Esophagus squamous epithelium (tissue), 4 donors: ENCODE results near the gene MID2.

Experiments used
- CTCF ChIP-seq, 6 experiments: fragments of 450-650 bp in 4 of 6; fragments of 200-600 bp in 2 of 6; sonication (generic) in 2 of 6; IDR thresholded peaks; one replicate each; pipeline ENCODE4 v1.5.1; 2016 to 2019; ENCODE audit warnings: antibody characterized with exemption in 6 of 6, mild to moderate bottlenecking in 4 of 6, moderate library complexity in 4 of 6
- POLR2A ChIP-seq, 4 donors: fragments of 450-650 bp; IDR thresholded peaks; one replicate each; pipeline ENCODE4 v1.6.1; 2017; ENCODE audit warnings: antibody characterized with exemption in 4 of 4, mild to moderate bottlenecking in 4 of 4, moderate library complexity in 3 of 4

- TF ChIP-seq CTCF (IDR thresholded peaks at IDR 0.05) (no peak), POLR2A (IDR thresholded peaks at IDR 0.05) (no peak)
Measured at GRCh38 chrX:107857837-107858236, 32.2 kb downstream of the MID2 start.
